Measurements from ENCODE around the gene LYST.
"Not testable (repeated sequence)": the region's sequence is repeated elsewhere in the genome, so short reads cannot be mapped to it uniquely, and the experiment has no call there.

Gene LYST

GRCh38 chr1:235652364-235652763 is 214.3 kb downstream of the LYST start:
- no peak for DNase-seq (ENCODE audit: low read depth)

DNA sequence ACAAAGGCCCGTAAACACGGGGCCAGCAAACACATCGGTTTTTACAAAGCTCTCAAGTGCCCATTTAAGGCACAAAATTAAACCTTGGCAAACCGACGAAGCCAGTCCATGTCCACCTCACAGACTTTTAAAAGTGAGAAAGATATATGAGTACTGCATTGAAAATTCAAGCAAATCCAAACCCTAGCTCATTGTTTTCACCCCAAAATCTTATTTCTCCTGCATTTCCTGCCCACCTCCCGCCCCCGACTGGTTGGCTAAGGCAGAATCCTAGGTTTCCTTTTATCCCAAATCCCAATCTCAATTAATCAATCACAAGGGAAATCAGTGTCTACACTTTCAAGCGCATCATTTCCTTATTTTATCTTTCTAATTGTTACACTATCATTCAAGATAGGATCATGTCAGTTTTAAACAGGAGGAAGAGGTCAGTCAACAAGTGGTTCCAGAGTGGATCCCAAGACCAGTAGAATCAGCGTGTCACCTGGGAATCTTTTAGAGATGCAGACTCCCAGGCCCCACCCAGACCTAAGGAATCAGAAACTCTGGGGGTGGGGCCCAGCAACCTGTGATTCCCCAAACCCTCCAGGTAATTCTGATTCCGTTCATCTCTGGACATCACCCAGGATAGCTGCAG is 215.4 kb downstream of the LYST start:
- no peak for DNase-seq (ENCODE audit: low read depth)

- DNase-seq (ENCODE audit: low read depth): no peak
Observed at GRCh38 chr1:235650341-235651169, 216.2 kb downstream of the LYST start.

- DNase-seq (ENCODE audit: low read depth): no peak
Observed at GRCh38 chr1:235649368-235650163, 217.1 kb downstream of the LYST start, which contains the start of gene GNG4. GNG4 (minus strand) TSS chr1:235649784; CDS start chr1:235583838, 65,946 bp downstream.

DNA sequence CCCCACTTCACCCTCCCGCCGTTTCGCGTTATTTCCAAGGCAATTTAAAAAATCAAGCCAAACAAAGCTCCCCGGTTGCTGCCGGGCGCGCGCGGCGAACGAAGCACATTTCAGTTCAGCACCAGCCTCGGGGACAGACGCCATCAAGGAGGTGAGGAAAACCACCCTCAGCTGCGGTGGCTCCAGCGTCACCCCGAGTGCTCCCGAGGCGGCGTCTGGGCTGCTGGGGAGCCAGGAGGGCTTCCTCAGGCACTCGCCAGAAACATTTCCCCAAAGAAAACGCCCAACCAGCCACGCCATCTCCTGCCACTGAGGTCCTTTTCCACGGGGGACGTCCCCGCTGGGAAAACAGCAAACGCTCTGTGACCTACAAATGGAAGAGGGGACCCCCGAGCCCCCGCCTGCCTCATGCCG is 217.7 kb downstream of the LYST start:
- DNase-seq (ENCODE audit: low read depth): peak; percentile 29

GRCh38 chr1:235648407-235648907 is 218.2 kb downstream of the LYST start:
- no peak for DNase-seq (ENCODE audit: low read depth)

- not testable (repeated sequence) for DNase-seq (ENCODE audit: low read depth)
Observed at GRCh38 chr1:235647537-235647936, 219.2 kb downstream of the LYST start.

DNA sequence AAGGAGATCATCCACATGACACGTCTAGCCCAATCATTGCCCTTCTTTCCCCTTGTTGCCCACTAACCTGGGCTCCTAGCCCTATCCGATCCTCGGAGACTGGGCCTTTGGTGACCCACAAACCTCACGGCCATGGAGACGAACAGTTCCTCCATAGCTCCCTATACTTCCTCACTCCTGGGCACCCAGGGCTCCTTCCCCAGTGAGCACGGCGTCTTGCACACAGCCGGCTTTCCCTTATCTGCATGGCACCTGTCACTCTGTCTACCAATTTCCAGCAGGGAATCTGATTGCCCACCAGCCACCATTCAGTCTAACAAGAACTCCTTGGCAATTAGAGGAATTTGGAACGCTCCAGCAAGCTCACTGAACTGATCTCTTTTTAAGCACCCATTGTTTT is 220.2 kb downstream of the LYST start:
- no peak for DNase-seq (ENCODE audit: low read depth)

DNA sequence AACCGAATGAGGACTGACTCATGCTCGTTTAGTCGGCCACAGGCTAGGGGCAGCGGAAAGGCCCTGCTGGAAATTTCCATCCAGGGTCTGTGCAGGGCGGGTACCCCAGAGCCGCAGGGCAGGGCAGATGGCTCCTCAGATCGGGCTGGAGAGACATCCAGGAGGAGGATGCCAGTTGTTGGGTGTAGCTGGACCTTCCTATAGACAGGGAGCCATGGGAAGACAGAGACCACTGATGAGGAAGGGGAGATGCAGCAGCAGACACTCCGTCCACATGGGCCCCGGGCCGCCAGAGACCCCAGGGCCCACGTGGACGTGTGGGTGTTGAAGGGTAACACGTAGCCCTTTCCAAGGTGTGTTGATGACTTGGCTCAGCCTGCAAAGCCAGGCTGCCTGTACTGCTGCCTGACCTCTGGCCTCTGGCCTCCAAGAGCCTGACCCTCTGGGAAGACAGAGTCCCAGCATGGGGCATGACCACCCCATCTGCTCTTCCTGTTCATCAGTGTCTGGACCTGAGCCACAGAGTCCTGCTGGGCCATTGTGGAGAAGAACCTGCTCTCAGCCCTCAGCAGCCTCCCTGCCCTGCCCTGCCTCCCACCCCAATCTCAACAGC is 221.9 kb downstream of the LYST start:
- no peak for DNase-seq (ENCODE audit: low read depth)

DNA sequence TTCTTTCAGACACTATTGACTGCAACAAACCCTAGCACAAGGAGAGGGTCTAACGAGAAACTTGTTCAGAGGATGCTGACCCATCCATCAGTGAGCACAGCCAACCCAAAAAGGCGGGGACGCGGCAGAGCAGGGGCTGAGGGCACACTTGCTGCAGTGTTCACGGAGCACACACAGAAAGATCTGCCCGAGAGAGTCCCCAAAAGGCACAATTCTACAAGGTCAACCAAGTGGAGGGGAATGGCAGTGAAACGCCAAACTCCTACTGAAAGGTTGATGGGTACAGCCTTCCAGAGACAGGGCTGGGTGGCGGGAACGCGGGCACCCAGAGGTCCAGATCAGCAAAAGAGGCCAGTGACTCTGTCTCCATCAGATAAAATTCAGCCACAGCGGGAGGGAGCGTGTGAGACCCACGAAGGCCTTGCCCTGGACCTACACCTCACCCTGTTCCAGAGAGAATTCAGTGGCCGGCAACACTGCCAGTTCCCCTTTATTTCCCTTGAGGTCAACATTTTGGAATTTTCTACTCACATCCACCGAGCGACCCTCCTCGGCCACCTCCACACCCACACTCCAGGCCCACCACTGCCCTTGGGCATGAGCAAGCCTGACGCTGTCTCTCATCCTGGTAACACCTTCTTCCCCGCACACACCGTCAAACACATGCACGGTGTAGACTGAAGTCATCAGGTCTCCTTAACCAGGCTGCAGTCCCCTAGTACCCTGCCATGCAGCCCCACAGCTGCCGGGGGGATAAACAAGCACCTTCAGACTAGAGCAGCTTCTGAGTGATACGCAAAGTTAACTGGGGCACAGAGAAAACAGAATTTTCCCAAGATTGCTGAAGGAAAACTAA is 222.6 kb downstream of the LYST start:
- no peak for DNase-seq (ENCODE audit: low read depth)

DNA sequence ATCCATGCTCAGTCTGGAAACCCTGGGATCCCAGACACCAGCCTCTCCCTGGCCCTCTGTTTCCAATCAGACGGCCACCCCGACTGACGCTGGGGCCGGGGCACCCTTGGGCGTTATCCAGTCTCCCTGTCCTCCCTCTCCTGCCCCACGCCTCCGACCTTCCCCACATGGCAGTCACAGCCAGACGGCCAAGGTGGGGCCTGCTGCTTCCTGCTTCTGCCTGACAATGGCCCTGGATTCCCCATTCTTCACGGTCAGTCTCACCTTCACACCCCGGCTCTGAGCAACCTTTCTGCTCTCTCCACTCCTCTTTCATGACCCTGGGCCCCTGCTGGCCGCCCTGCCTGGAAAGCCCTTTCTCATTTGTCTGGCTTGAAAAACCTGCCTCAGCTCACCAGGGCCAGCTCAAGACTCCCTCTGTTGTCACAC is 223.7 kb downstream of the LYST start:
- DNase-seq (ENCODE audit: low read depth): no peak

- peak; percentile 52 for DNase-seq (ENCODE audit: low read depth)
Observed at GRCh38 chr1:235642011-235642942, 224.4 kb downstream of the LYST start.

- DNase-seq (ENCODE audit: low read depth): no peak
Observed at GRCh38 chr1:235640580-235640979, 226.1 kb downstream of the LYST start.

GRCh38 chr1:235639226-235640205 is 227.2 kb downstream of the LYST start:
- no peak for DNase-seq (ENCODE audit: low read depth)

DNA sequence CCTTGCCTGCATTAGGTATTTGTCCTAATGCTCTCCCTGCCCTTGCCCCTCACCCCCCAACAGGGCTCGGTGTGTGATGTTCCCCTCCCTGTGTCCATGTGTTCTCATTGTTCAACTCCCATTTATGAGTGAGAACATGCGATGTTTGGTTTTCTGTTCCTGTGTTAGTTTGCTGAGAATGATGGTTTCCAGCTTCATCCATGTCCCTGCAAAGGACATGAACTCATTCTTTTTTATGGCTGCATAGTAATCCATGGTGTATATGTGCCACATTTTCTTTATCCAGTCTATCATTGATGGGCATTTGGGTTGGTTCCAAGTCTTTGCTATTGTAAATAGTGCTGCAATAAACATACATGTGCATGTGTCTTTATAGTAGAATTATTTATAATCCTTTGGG is 228.1 kb downstream of the LYST start:
- not testable (repeated sequence) for DNase-seq (ENCODE audit: low read depth)

DNA sequence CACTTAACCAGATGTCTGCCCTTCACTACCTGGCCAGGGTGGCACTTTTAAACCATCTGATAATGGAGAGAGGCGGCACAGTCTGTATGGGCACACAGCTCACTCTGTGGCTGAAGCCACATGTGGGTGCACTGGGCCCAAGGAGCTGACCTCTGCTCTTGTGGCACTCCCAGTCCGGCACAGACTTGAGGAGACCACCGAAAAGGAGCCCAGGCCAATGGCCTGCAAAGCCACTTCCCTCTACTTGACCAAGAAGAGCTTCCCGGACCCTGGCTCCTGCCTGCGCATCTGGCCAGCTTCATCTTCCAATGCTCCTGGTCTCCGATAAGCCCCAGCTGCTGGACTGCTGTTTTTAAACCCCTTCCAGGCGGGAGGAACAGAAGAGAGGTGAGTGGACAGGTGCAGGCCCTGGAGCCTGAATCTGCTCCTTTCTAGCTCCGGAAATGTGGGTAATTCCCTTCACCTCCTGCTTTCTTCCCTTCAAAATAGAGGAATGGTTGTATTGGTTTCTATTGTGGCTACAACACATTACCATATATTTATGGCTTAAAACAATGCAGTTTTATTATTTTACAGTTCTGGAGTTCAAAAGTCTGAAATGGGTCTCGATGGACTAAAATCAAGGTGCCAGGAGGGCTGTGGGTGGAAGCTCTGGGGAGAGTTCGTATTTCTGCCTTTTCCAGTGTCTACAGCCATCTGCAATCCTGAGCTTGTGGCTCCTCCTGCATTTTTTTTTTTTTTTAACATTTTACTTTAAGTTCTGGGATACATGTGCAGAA is 228.8 kb downstream of the LYST start:
- DNase-seq (ENCODE audit: low read depth): no peak

DNA sequence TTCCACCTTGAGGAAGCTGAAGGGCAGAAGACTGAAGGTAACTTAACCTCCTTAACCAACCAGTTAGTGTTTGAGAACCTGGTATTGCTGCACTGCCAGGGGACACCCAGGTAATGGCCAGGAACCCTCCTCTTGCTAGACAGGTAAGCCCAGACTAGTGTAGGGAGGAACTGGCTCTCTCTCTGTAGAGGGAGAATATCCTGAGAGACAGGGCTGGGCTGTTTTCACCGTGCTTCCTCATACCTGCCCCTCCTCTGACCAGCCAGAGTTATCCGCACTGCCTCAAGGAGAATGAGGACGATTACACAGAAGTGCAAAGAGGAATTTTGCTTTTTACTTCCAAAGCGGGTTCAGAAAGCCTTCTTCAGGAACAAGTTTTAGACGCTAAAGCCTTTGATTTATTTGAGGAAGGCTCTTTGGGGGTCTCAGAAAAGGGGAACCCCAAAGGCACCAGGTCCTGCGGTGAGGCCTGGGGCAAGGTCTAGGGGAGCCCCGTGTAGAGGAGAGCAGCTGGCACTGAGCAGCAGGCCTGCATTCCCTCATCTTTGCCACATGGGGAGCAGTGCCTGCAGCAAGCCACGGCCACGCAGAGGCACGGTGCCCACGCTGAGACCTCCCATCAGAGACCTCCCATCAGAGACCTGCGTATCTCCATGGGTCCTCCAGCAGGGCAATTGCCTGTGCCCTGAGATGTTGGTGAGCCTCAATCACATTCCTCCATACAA is 230.6 kb downstream of the LYST start:
- DNase-seq (ENCODE audit: low read depth): no peak

Measured in T-helper 22 cell (primary cell).